ENCODE measurements around the gene ZNF335.
"Not testable (repeated sequence)": the region's sequence is repeated elsewhere in the genome, so short reads cannot be mapped to it uniquely, and the experiment has no call there.

Gene ZNF335

DNA sequence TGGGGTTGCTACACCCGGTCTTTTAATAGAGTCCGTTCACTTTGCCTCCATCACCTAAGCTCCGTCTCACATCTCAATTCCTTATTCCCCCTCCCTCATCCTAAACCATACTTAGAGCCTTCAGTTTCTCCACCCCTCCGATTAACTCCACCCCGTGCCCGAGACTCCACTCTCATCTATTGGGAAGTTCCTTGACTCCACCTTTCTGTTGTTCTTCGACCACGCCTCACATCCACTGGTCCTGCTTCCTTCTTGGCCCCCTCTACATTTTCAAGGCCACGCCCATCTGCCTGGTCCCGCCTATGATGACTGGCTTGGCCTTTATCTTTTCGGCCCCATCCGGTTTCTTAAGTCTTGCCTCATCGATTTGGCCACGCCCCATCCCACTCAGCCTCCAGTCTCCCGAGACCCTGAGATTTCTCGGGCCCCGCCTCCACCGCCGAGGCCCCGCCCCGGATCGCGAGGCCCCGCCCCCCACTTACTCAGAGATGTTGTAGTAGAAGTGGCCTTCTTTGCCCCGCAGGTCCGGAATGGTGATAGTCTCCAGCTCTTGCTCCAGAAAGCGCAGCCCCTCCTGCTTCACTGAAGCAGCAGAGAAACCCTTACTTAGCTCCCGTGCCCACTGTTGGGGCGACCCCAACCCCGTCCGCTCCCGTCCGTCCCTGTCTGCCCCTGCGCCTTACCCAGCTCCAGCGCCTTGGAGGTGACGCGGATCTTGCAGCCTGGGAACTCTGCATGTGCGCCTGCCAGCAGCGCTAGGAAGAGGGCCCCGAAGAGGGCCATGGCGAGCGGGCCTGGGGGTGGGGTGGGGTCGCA lies 61.1 kb downstream of the ZNF335 start:
- DNase-seq (ENCODE audit: low spot score), result peak; percentile 96

- no peak for DNase-seq (ENCODE audit: low spot score)
Observed at GRCh38 chr20:45909817-45910669, 62.0 kb downstream of the ZNF335 start.

DNA sequence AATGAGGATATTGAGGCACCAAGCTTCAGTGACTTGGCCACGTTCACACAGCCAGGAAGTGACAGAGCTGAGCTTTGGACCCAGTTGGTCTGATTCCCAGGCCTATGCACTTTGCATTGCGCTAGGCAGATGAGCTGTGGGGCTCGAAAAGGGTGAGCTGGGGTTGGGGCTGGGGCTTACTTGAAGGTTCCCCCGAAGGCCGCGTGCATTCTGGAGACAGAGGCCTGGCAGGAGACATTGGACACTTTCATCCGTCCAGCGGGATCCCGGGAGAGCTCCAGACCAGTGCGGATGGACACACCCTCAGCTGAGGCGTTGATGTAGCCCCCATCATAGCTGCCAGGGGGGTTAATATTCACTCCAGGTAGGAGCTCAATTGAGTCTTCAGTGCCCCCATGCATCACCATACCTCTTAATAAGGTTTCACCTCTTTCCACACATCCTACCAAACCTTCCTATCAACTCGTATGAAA lies 62.6 kb downstream of the ZNF335 start:
- DNase-seq (ENCODE audit: low spot score), result no peak

DNA sequence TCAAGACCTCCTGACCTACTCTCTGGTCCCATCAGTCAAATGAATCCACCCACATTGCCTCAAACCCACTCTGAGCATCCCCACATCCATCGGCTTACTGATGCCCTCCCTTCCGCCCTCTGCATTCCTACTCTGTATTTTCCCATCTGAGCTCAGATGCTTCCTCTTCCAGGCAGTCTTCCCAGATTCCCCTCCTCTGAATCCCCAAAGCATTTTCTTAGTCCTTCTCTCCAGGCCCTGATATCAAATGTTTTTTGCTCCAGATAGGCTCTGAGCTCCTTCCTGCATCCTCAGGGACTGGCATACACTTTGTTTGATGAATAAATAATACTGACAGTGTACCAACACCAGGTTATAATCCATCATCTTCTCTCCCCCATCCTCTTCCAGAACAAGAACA lies 63.9 kb downstream of the ZNF335 start:
- DNase-seq (ENCODE audit: low spot score), result no peak

- no peak for DNase-seq (ENCODE audit: low spot score)
Observed at GRCh38 chr20:45907219-45907948, 64.6 kb downstream of the ZNF335 start.

DNA sequence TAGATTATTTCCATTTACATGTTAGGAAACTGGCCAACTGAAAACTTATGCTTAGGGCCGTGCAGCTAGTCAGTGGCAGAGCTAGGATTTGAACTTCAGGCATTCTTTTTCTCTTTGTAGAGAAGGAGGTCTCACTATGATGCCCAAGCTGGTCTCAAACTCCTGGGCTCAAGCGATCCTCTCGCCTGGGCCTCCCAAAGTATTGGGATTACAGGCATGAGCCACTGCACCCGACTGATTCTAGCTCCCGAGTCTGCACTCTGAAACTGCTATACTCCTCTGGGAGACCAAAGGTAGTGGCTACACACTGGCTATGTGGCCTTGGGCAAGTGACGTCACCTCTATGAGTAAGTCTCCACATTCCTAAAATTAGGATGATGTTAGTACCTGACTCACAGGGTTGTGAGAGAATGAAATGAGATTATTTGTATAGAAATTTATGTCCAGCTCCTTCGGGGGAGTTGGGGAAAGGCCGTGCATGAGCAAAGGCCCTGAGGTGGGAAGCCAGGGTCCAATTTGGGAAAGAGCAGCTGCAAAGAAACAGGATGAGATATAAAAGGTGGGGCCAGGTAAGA lies 66.4 kb downstream of the ZNF335 start:
- DNase-seq (ENCODE audit: low spot score), result no peak

- no peak for DNase-seq (ENCODE audit: low spot score)
Observed at GRCh38 chr20:45904583-45905504, 67.2 kb downstream of the ZNF335 start.

DNA sequence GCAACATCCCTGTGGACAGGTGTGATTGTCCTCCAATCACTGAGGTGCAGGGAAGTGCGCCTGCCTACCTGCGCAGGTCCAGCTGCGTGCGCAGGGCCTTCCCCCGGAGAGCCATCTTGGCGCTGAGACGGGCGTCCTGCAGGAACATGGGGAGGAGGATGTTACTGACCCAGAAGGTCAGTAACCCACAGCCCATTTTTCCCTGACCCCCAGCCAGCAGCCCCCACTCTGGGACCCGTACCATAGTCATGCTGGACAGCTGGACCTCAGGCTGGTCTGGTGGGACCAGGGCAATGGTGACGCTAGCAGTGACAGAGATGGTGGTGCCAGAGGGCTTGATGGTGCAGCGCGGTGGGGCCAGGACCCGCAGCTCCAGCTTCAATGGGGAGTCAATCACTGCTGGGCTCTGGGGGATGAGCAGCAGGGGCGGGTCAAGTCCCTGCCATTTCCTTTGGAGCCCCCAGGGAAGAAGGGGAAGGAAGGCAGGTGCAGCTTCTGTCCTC lies 69.8 kb downstream of the ZNF335 start:
- no peak for DNase-seq (ENCODE audit: low spot score)

DNA sequence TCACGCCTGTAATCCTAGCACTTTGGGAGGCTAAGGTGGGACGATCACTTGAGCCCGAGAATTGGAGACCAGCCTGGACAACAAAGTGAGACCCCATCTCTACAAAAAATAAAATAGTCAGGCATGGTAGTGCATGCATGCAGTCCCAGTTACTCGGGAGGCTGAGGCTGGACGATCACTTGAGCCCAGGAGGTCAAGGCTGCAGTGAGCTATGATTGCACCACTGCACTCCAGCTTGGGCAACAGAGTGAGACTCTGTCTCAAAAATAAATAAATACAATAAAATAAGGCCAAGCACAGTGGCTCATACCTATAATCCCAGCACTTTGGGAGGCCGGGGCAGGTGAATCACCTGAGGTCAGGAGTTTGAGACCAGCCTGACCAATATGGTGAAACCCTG lies 70.7 kb downstream of the ZNF335 start:
- not testable (repeated sequence) for DNase-seq (ENCODE audit: low spot score)

DNA sequence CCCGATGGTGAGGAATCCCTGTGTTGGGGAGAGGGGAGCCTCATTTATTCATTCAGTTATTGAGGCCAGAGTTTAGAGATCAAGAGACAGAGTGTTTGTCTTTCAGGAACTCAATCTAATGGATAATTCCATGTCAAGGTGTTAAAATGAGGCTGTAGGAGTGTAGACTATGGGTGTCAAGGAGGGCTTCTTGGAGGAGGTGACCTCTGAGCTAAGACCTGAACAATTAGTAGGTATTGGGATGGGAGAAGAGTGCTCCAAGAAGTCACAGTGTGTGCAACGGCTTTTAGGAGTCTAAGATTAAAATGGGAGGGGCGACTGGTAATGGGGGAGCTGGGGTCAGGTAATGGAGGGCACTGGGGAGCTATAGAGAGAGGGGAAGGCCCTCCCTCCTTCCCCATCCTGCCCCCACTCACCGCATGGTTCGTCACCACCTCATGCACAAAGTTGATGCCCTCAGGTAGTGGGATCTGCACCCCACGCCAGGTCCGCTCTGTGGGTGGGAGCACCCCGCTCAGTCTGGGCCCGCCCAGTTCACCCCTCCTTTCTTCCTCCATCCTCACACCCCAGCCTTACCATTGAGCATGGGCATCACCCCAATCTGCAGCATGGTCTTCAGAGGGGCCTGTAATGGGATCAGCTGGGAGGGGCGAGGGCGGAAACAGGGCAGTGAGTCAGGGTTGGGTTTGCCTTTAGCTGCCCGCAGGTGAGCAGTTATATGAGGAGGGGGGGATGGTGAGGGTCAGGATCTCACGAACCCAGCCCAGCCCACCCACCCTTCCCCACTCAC lies 72.8 kb downstream of the ZNF335 start:
- DNase-seq (ENCODE audit: low spot score), result no peak
